Posterior vena cava (tissue), 2 donors: ENCODE measurements around the gene C11orf68. TPM values are rescaled to one million over a fixed set of nuclear protein-coding genes. Genes with fewer than 3 reads are reported as not detected.
A peak's percentile ranks its signal among the peaks of the same experiment; 100 is the strongest.

ENCODE experiments used
- DNase-seq: peaks from one replicate; pipeline ENCODE4 v3.0.0-alpha.2; 2020; ENCODE audit warnings: low spot score
- intact Hi-C, 2 donors: fragments of 100-400 bp; cut with DNase I; formaldehyde crosslinking; loops; one replicate each; pipeline versions ENCODE4 v1.14.1 to v1.14.2; 2022 to 2023
- total RNA-seq, 2 donors: library from RNA; stranded (reverse); fragmentation: NEBNext Ultra II Directional; extraction: Animal tissue kit (Norgen Biotek cat#: 25700); gene quantifications; one replicate each; pipeline ENCODE4 v1.2.1, GENCODE V29; 2021
- donor health status: DM: yes; HTN: yes; CAD: no.
- donor health status: DM: yes; HTN: yes; CAD: no.

Gene C11orf68
- total RNA-seq, 2 donors from 2014 or later, result 35.7 to 36.0 TPM

DNA sequence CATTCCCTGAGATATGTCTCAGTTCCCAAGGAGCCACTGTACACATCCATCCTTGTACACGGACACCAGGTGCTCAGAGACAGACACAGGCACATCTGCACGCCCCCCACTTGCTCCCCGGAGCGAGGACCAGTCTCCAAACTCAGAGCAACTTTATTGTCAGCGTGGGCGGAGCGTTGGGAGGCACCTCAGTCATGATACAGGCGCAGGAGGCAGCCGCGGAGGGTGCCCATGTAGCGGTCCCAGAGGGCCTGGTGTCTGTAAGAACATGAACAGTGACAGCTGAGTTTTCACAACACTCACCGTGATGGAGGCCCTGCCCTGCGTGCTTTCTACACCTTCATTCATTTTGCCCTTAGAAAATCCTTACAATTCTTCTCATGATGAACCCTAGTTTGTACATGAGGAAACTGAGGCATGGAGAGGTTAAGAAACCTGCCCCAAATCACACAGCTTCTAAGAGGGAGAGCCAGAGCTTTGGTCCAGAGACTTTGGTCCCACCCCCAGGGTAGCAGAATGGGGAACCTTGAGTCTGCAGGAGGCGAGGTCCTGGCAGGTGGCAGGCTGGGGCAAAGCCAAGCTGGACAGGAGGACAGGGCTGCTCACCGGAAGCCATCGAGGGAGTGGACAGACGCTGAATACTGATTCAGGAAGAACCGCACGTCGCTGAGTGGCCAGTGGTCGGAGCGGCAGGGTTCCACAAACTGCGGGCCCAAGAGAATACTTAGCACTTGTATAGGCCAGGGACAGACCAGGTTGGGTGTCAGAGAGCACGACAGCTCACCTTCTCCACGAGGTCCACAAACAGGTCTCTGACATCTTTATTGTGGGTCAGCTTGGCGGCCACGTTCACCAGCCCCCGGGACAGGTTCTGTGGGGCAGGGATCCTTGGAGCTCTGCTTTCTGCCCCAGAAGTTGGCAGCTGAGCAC lies 34.8 kb downstream of the C11orf68 start:
- no peak for DNase-seq
- intact Hi-C loops, result loop anchor here (2.0 to 10.0 kb wide), 3 partner anchors 81 to 105 kb away; partner anchors contain the start of gene SART1 (in 1 of the 2)

DNA sequence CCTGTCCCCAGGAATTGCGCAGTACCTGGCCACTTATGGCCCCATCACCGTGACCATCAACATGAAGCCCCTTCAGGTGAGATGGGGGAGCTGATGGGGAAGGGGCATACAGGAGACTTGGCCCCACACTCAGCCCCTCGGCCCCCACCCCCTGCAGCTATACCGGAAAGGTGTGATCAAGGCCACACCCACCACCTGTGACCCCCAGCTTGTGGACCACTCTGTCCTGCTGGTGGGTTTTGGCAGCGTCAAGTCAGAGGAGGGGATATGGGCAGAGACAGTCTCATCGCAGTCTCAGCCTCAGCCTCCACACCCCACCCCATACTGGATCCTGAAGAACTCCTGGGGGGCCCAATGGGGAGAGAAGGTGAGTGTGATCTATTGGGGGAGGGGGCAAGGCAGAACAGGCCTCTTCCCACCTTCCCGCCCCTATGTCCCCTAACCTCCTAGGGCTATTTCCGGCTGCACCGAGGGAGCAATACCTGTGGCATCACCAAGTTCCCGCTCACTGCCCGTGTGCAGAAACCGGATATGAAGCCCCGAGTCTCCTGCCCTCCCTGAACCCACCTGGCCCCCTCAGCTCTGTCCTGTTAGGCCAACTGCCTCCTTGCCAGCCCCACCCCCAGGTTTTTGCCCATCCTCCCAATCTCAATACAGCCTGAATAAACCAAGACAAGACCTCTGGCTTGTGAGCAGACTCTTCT lies 35.7 kb downstream of the C11orf68 start:
- DNase-seq, result no peak
- intact Hi-C loops, result loop anchor here (5.0 to 10.0 kb wide), 2 partner anchors 82 to 104 kb away; partner anchors contain the start of gene SART1 (in 1 of the 2)

DNA sequence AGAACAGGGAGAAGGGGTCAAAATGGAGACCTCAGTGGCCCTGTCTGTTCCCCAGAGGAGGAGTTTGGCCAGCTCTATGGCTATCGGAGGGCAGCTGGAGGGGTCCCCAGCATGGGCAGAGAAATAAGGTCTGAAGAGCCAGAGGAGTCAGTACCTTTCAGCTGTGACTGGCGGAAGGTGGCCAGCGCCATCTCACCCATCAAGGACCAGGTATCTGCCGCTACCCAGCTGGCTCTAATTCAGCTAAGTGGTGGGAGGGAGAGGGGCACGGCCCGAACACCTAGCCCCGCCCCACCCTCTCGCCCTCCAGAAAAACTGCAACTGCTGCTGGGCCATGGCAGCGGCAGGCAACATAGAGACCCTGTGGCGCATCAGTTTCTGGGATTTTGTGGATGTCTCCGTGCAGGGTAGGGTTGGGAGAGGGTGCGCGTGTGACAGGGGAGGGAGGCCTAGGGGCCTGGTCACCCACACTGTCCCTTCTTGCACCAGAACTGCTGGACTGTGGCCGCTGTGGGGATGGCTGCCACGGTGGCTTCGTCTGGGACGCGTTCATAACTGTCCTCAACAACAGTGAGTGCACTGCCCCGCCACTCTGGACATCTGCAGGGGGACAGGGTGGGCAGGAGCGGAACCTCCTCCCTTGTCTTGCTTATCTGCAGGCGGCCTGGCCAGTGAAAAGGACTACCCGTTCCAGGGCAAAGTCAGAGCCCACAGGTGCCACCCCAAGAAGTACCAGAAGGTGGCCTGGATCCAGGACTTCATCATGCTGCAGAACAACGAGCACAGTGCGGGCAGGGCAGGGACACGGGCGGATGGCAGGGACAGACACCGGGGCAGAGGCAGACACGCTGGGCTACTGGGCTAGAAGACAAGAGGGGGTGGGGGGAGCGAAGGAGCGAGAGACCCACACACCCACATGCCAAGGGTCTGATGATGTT lies 36.5 kb downstream of the C11orf68 start:
- intact Hi-C loops, result loop anchor here (5.0 to 10.0 kb wide), 2 partner anchors 82 to 105 kb away; partner anchors contain the start of gene SART1 (in 1 of the 2)
- DNase-seq, result no peak

DNA sequence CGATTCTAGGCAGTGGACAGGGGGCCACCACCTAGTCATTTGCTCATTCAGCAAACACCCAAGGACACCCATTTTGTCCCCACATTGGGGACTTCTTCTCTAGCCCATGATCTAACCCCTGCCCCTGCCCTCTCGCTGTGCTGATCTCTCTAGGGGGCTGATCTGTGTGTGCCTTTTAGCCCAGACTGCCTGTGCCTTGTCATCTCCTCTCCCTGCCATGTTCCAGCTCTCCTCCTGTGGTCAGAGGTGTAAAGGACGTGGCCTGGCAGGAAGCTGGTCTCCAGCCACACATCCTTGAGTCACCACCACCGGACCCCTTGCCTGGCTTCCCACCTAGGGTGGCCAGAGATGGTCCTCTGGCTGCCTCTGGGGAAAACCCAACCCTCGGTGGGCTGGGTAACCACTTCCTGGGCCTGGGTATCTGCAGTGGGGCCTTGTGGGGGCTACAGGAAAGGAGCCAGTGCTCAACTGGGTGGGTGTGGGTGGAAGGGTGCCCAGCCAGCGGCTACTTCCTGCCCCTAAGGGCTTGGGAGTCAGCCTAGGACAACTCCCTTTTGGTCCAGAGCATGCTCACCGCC lies 37.9 kb downstream of the C11orf68 start:
- intact Hi-C loops, result loop anchor here (5.0 to 10.0 kb wide), 2 partner anchors 84 to 106 kb away; partner anchors contain the start of gene SART1 (in 1 of the 2)
- DNase-seq, result no peak

DNA sequence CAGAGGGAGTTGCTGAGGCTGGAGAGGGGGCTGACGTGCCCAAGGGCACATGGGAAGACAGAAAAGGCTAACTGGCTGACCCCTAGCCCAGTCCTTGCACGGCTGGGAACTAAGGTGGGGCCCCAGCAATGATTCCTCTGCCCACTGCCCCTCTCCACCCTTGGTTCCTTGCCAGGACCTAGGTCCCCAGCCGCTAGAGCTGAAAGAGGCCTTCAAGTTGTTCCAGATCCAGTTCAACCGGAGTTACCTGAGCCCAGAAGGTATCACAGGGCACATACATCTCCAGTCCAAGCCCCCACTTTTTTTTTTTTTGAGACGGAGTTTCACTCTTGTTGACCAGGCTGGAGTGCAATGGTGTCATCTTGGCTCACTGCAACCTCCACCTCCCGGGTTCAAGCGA lies 38.8 kb downstream of the C11orf68 start:
- no peak for DNase-seq
- intact Hi-C loops, result loop anchor here (5.0 to 10.0 kb wide), 2 partner anchors 85 to 107 kb away; partner anchors contain the start of gene SART1 (in 1 of the 2)

DNA sequence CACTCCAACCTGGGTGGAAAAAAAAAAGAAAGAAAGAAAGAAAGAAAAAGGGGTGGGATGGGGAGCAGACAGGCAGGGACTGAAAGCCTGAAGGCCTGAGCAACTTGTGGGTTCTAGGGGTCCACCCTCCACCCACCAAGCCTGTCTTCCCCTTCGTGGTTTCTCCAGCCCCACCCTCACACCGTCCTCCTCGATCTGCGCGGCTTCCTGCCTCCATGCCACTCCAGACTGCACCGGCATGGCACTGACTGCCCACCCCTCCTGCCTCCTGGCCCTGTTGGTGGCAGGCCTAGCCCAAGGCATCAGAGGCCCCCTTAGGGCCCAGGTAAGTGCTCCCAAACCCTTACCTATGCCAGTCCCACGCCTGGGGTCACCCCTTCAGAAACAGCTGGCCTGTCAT lies 39.2 kb downstream of the C11orf68 start, which contains the start of gene CTSW:
CTSW (plus strand) TSS at position 221 of the 400 bp plus-strand sequence; CDS start at position 239, 18 bp downstream.
- DNase-seq, result no peak
- intact Hi-C loops, result loop anchor here (5.0 to 10.0 kb wide), 2 partner anchors 85 to 108 kb away; partner anchors contain the start of gene SART1 (in 1 of the 2)

DNA sequence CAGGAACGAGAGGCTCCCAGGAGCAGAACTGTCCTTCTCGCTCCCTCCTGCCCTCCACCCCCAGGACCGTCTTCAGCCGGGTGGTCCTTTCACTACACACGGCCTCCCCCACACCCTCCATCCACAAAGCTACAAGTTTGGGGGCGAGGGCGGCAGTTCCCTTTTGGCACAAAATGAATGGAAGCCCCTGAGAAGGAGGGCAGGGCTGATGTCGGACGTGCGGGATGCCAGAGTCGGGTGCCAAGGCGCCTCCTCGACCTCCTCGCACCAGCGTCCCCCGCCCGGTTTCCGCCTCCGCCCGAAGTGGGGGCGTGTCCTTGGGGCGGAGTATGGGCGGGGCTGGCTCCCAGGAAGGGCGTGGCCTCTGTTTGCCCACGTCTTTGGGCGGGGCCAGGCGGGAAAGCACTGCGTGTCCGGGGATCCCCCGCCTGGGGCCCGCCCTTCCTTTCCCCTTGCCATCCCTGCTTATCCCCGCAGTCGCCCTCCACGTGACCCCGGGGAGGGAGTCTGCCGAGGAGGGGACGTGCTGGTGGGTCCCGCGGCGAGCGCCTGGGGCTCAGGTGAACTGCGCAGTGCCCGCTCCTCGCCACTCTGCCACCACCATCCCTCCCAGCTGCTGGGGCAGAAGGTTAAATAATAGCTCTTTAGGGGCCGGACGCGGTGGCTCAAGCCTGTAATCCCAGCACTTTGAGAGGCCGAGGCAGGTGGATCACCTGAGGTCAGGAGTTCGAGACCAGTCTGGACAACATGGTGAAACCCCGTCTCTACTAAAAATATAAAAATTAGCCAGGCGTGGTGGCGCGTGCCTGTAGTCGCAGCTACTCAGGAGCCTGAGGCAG lies 45.3 kb downstream of the C11orf68 start:
- intact Hi-C loops, result no loop called here
- DNase-seq, result peak; percentile 99

DNA sequence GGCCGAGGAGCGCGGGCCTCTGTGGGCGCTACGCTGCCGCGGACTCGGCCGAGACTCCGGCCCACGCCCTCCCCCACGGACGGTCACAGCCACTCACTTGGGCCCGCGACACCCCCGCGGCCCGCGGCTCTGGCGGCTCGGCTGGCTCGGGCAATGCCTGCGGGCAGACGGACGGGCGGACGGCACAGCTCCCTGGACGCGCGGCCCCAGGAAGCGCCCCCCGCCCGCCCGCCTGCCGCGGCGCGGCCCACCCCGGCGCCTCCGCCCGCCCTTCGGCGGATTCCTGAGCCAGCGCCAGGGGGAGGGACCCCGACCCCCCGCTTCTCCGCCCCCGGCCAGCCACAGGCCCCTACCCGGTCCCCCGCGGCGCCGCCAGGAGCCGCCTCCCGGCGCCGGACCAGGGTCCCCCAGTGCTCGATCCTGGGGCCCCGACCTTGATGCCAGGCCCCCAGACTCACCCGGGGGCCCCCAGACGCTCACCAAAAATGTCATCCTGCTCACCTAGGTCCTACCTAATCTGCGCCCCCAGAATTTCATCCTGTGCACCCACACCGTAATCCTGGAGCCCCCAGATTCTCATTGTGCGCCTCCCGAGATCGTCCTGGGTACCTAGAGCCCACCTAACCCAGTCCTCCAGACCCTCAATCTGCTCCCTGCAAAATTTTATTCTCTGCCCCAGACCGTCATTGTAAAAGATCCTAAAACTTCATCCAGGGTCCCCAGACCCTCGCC lies 46.1 kb downstream of the C11orf68 start, which contains the start of gene EFEMP2:
EFEMP2 (minus strand) TSS at position 215 of the 732 bp plus-strand sequence. CDS start 446 bp downstream, outside the sequence.
- DNase-seq, result peak; percentile 83
- intact Hi-C loops, result no loop called here

DNA sequence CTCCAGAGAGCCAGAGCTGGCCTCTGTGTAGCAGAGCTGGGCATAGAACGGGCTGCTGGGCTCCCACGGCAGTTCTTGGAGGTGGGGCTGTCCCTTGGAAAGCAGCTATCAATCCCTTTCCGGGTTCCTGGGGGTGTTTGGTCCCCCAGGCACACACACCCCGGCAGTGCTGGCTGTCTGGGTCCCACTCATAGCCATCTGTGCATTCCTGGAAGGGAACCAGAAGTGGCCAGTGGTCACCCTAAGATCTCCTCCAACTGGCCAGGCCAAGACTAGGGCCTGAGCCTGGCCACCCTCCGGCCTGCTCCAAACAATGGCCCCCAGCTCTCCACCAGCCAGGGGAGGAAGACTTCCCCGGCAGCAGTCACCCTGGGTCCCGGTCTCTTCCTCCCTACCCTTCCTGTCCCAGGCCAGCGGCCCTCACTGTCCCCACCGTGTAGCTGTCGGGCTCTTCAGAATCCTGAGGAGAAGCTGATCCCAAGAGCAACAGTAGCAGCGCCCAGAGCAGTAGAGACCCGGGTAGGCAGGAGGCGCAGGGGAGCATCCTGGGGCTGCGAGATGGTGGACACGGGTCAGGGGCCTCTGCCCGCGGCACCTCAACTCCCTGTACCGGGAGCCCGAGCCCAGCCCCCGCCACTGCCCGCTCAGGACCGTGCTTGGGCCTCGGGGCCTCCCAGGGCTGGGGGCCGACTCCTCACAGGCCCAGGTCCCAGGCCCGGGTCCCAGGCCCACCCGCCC lies 46.9 kb downstream of the C11orf68 start:
- intact Hi-C loops, result no loop called here
- peak; percentile 77 for DNase-seq

DNA sequence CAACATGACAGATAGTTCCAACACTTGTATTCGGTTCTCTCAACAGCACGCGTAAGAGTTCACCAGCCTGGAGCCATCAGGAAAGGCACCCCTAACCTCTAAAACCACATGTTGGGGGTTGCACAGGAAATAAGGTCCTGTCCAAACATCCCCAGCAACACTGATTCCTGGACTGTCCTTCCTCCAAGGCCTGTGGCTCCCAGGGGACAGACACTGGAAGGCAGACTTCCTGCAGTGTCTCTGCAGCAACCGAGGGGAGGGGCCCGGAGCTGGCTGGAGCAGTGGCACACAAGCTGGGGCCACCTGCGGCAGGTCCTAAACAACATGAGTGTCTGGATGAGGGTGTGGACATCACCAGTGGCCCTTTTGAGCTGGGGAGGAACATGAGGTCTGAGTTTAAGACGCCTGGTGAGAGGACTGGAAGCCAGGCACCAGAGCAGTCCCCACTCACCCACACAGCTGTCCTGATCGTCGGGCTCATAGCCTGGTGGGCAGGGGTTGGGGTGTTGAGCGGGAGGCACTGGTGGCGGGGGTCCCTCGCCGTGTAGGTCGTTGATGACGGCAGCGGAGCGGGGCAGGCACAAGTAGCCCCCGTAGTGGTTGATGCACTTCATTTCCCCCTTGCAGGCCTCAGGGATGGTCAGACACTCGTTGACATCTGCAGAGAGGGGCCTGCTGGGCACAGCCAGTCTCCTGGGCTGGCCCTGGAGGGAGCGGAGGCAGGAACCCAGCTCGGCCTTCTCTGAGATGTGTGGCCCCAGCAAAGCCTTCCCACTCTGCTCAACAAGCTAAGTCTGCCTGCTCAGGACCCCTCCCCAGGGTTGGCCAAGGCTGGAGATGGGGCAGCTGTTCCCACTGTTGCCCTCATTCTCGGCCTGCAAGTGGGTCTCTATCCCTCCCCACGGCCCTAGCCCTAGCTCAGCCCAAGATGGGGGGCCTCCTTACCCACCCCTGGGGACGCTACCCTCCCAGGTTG lies 47.9 kb downstream of the C11orf68 start:
- intact Hi-C loops, result no loop called here
- no peak for DNase-seq

DNA sequence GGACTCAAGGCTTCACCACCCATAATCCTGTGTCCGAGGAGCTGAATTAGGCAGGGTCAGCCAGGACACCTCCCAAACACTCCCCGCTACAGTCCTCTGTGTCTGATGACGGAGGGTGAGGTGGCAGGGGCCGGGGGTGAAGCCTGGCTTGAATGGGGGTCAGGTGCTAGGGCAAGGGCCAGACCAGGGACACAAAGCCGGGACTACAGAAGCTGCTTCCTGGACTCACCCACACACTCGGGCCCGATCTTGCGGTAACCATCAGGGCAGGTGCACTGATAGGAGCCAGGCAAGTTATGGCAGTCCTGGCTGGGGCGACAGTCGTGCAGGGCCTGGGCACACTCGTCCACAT lies 48.6 kb downstream of the C11orf68 start:
- no peak for DNase-seq
- intact Hi-C loops, result no loop called here

DNA sequence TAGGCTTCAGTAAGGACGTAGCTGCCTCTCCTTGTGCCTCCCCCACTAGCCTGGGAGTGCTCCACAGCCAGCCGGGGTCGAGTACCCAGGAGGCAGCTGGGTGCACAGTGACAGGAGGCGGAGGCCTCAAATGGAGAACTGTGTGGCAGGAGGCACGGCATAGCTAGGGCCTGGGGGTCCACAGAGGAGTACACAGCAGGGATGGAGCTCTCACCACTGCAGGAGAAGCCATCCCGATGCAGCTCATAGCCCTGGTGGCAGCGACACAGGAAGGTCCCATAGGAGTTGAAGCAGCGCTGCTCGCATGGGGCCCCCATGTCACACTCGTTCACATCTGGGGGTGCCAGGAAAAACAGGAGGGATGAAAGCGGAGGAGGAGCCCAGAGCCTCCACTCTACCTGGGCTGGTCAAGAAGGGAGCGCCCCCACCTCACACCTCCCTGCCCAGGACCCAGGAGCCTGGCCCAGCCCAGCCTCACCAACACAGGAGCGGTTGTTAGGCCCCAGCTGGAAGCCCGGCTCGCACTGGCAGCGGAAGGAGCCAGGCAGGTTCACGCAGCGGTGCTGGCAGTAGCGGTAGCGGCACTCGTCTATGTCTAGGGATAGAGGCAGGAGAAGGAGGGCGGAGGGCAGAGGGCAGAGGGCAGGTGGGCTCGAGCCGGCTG lies 49.1 kb downstream of the C11orf68 start:
- intact Hi-C loops, result loop anchor here in 1 of 2 donors (5.0 kb wide), 1 partner anchor 628 kb away; no protein-coding TSS in a partner anchor
- no peak for DNase-seq

DNA sequence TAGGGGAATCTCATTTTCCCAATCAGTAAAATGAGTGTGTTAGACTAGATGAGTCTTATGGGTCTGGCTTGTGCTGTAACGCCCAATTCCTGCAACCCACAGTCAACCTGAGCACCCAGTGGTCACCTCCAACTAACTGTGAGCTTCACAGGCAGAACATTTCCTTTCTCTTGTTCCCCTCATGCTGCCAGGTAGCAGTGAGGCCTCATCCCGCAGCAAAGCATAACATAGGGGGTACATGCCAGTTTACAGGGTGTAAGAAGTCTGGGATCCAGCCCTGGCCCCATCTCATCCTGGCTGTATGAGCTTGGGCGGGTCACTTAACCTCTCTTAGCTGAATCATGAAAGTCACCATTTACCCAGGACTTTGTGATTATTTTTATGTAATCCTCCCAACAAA lies 50.0 kb downstream of the C11orf68 start:
- intact Hi-C loops, result loop anchor here in 1 of 2 donors (5.0 kb wide), 1 partner anchor 628 kb away; no protein-coding TSS in a partner anchor
- DNase-seq, result no peak

DNA sequence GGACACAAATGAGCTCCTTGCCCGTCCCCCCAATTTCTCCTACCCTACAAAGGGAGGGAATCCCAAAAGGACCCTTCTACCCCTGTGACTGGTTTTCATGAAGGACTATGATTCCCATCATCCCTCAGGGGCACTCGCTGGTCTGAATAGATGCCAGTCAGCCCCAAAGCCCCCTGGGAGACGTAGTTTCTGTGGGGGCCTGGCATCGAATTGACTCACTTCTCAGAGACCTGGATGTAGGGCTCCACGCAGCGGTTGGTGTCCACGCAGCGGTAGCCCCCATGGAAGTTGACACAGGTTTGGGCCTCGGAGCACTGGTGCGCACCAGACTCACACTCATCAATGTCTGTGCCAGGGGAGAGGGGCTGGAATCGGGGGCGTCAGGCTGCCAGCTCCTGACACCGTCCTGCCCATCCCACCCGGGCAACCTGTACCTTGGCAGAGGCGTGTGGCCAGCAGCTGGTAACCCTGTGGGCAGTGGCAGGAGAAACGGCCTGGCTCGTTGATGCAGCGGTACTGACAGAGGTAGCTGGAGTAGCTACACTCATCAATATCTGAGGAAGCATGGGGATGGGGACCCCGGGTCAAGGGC lies 50.7 kb downstream of the C11orf68 start:
- DNase-seq, result no peak
- intact Hi-C loops, result loop anchor here in 1 of 2 donors (5.0 kb wide), 1 partner anchor 629 kb away; no protein-coding TSS in a partner anchor
